H1 (cell line): ENCODE results near the gene SH2B3. TPM values are rescaled to one million over a fixed set of nuclear protein-coding genes. Genes with fewer than 3 reads are reported as not detected.
A peak's percentile ranks its signal among the peaks of the same experiment; 100 is the strongest.

Experiments
- CTCF ChIA-PET: fragments of 300-600 bp; sonication (Branson Sonifier 250); formaldehyde crosslinking; loops from one replicate; lab custom pipeline; 2021; ENCODE audit not compliant: partially characterized antibody; lab: Charles Lee
- POLR2A ChIA-PET: fragments of 300-600 bp; sonication (Branson Sonifier 250); formaldehyde crosslinking; loops from one replicate; lab custom pipeline; 2021; ENCODE audit warnings: inconsistent platforms; ENCODE audit not compliant: partially characterized antibody; lab: Charles Lee
- DNase-seq, 2 experiments: peaks; one replicate each; pipeline versions ENCODE4 v3.0.0 to v3.0.0-alpha.2; 2010 to 2022; ENCODE audit warnings: low spot score in 2 of 2, low read depth in 1 of 2, mixed read lengths in 1 of 2
- FAIRE-seq: peaks from 2 replicates; lab custom pipeline; 2011; peaks lifted over from hg19 to GRCh38; lab: Jason Lieb, UNC
- H2AFZ ChIP-seq: 2 replicates; pipeline ENCODE4 v1.8.1; 2012; ENCODE audit warnings: low read length, inconsistent platforms
- H2AK5ac ChIP-seq: 2 replicates; pipeline ENCODE4 v1.6.1; 2013; ENCODE audit warnings: low read depth, low read length
- H2BK120ac ChIP-seq: replicated peaks from 2 replicates; pipeline ENCODE3; 2013; ENCODE audit warnings: low read depth, low read length, inconsistent platforms
- H2BK12ac ChIP-seq: 2 replicates; pipeline ENCODE4 v1.6.1; 2013; ENCODE audit warnings: low read depth, low read length
- H2BK15ac ChIP-seq: 2 replicates; pipeline ENCODE4 v1.6.1; 2013; ENCODE audit warnings: low read length
- H2BK20ac ChIP-seq: 2 replicates; pipeline ENCODE4 v1.6.1; 2013; ENCODE audit warnings: low read length
- H2BK5ac ChIP-seq: 2 replicates; pipeline ENCODE4 v1.6.1; 2013; ENCODE audit warnings: low read depth, low read length
- H3K14ac ChIP-seq: 2 replicates; pipeline ENCODE4 v1.6.1; 2013; ENCODE audit warnings: inconsistent platforms; ENCODE audit not compliant: insufficient read length
- H3K18ac ChIP-seq: 2 replicates; pipeline ENCODE4 v1.6.1; 2013; ENCODE audit warnings: low read length; ENCODE audit errors: extremely low read depth
- H3K23ac ChIP-seq: 2 replicates; pipeline ENCODE4 v1.6.1; 2013; ENCODE audit warnings: inconsistent platforms; ENCODE audit not compliant: insufficient read length
- H3K23me2 ChIP-seq: 2 replicates; pipeline ENCODE4 v1.6.1; 2013; ENCODE audit warnings: low read depth, low read length
- H3K27ac ChIP-seq: 2 replicates; pipeline ENCODE4 v1.6.1; 2011; ENCODE audit warnings: low read depth, low read length, inconsistent platforms
- H3K27me3 ChIP-seq, 4 experiments: replicated peaks in 1 of 4; 1 replicate in 1 of 4; 2 replicates in 3 of 4; pipeline versions ENCODE4 v1.6.1 to v1.8.1; 2011 to 2013; ENCODE audit warnings: low read length in 3 of 4, mild to moderate bottlenecking in 3 of 4, inconsistent platforms in 2 of 4, mixed read lengths in 2 of 4, moderate library complexity in 1 of 4; ENCODE audit not compliant: control insufficient read depth in 3 of 4, insufficient read depth in 3 of 4; ENCODE audit errors: extremely low read depth in 1 of 4
- H3K36me3 ChIP-seq, 4 experiments: 2 replicates each; pipeline versions ENCODE4 v1.6.1 to v1.8.1; 2011 to 2013; ENCODE audit warnings: mild to moderate bottlenecking in 4 of 4, low read length in 3 of 4, moderate library complexity in 2 of 4, control low read depth in 1 of 4, inconsistent platforms in 1 of 4; ENCODE audit not compliant: insufficient read depth in 4 of 4, control insufficient read depth in 2 of 4
- H3K4ac ChIP-seq: replicated peaks from 2 replicates; pipeline ENCODE3; 2013; ENCODE audit warnings: low read length, low read depth, mixed read lengths, inconsistent platforms; ENCODE audit not compliant: insufficient read length
- H3K4me1 ChIP-seq, 4 experiments: replicated peaks in 1 of 4; 1 replicate in 1 of 4; 2 replicates in 3 of 4; pipeline versions ENCODE4 v1.6.1 to v1.8.1; 2011 to 2013; ENCODE audit warnings: low read length in 3 of 4, inconsistent platforms in 2 of 4, mixed read lengths in 1 of 4; ENCODE audit not compliant: insufficient read depth in 4 of 4, control insufficient read depth in 3 of 4
- H3K4me2 ChIP-seq, 2 experiments: 2 replicates each; pipeline versions ENCODE4 v1.6.1 to v1.8.1; 2011 to 2013; ENCODE audit warnings: low read depth in 2 of 2, low read length in 2 of 2, control low read depth in 1 of 2, inconsistent platforms in 1 of 2, mild to moderate bottlenecking in 1 of 2; ENCODE audit not compliant: insufficient read depth in 1 of 2
- H3K4me3 ChIP-seq, 4 experiments: fragments of 200-600, 300-600 bp in 1 of 4; sonication (generic), shearing (Covaris generic), sonication (Bioruptor Twin) in 1 of 4; 2 replicates each; pipeline versions ENCODE4 v1.5.1 to v1.8.1; 2011 to 2016; ENCODE audit warnings: low read length in 4 of 4, low read depth in 3 of 4, control low read depth in 2 of 4, inconsistent platforms in 2 of 4, mild to moderate bottlenecking in 2 of 4, mixed read lengths in 1 of 4, moderate library complexity in 1 of 4; ENCODE audit not compliant: insufficient read depth in 2 of 4; ENCODE audit errors: extremely low read depth in 1 of 4
- H3K56ac ChIP-seq: replicated peaks from 2 replicates; pipeline ENCODE3; 2013; ENCODE audit warnings: low read depth, mild to moderate bottlenecking, mixed read lengths, low read length, inconsistent platforms; ENCODE audit not compliant: insufficient read length
- H3K79me1 ChIP-seq: 2 replicates; pipeline ENCODE4 v1.6.1; 2013; ENCODE audit warnings: low read depth, low read length, control low read depth
- H3K79me2 ChIP-seq, 2 experiments: 2 replicates each; pipeline versions ENCODE4 v1.6.1 to v1.8.1; 2012 to 2013; ENCODE audit warnings: low read length in 2 of 2, mild to moderate bottlenecking in 2 of 2, inconsistent platforms in 1 of 2; ENCODE audit not compliant: insufficient read depth in 2 of 2, control insufficient read depth in 1 of 2
- H3K9ac ChIP-seq, 4 experiments: replicated peaks in 1 of 4; 1 replicate in 1 of 4; 2 replicates in 3 of 4; pipeline versions ENCODE4 v1.6.1 to v1.8.1; 2011 to 2013; ENCODE audit warnings: low read depth in 3 of 4, low read length in 3 of 4, control low read depth in 2 of 4, mild to moderate bottlenecking in 2 of 4, moderate library complexity in 2 of 4, inconsistent platforms in 1 of 4; ENCODE audit errors: extremely low read depth in 1 of 4
- H3K9me3 ChIP-seq, 2 experiments: 2 replicates each; pipeline versions ENCODE4 v1.6.1 to v1.8.1; 2012 to 2013; ENCODE audit warnings: mild to moderate bottlenecking in 2 of 2, moderate library complexity in 2 of 2, control low read depth in 1 of 2, inconsistent platforms in 1 of 2, low read depth in 1 of 2, low read length in 1 of 2, mixed read lengths in 1 of 2; ENCODE audit not compliant: insufficient read depth in 2 of 2
- H4K20me1 ChIP-seq, 2 experiments: replicated peaks in 1 of 2; 2 replicates each; pipeline versions ENCODE3 to v1.8.1; 2011 to 2013; ENCODE audit warnings: inconsistent platforms in 2 of 2, low read length in 2 of 2, mild to moderate bottlenecking in 1 of 2; ENCODE audit not compliant: insufficient read depth in 2 of 2, control insufficient read depth in 1 of 2
- H4K5ac ChIP-seq: 2 replicates; pipeline ENCODE4 v1.6.1; 2013; ENCODE audit warnings: low read length, low read depth, mixed read lengths, inconsistent platforms; ENCODE audit not compliant: insufficient read length
- H4K8ac ChIP-seq: 2 replicates; pipeline ENCODE4 v1.8.0; 2013; ENCODE audit warnings: mild to moderate bottlenecking, moderate library complexity, low read length, inconsistent platforms; ENCODE audit not compliant: insufficient read depth; ENCODE audit errors: extremely low read depth
- H4K91ac ChIP-seq: replicated peaks from 2 replicates; pipeline ENCODE3; 2013; ENCODE audit warnings: low read length, mixed read lengths, inconsistent platforms; ENCODE audit not compliant: insufficient read length
- CEBPB ChIP-seq: IDR thresholded peaks from 2 replicates; pipeline ENCODE4 v1.6.1; 2012; ENCODE audit warnings: low read depth, low read length
- CHD1 ChIP-seq: IDR thresholded peaks from 2 replicates; pipeline ENCODE4 v1.6.1; 2012; ENCODE audit warnings: low read depth, low read length, improper control_type of control experiment
- EP300 ChIP-seq, 2 experiments: IDR thresholded peaks; 1 replicate in 1 of 2; 2 replicates in 1 of 2; pipeline ENCODE4 v1.6.1; 2011 to 2012; ENCODE audit warnings: low read depth in 2 of 2, low read length in 2 of 2, mild to moderate bottlenecking in 2 of 2, borderline replicate concordance in 1 of 2, inconsistent platforms in 1 of 2, moderate library complexity in 1 of 2
- FOSL1 ChIP-seq: IDR thresholded peaks from 2 replicates; pipeline ENCODE4 v1.6.1; 2011; ENCODE audit warnings: mild to moderate bottlenecking, low read depth, low read length, moderate library complexity; ENCODE audit not compliant: insufficient read depth
- HDAC2 ChIP-seq, 2 experiments: fragments of 300-600 bp in 1 of 2; sonication (generic) in 1 of 2; IDR thresholded peaks; 2 replicates each; pipeline ENCODE4 v1.6.1; 2011 to 2012; ENCODE audit warnings: low read depth in 2 of 2, low read length in 2 of 2, mild to moderate bottlenecking in 2 of 2, moderate library complexity in 2 of 2, borderline replicate concordance in 1 of 2, inconsistent platforms in 1 of 2
- HDAC6 ChIP-seq: IDR thresholded peaks from one replicate; pipeline ENCODE4 v1.7.1; 2012; ENCODE audit warnings: low read depth, mild to moderate bottlenecking, inconsistent platforms, low read length, moderate library complexity
- KDM1A ChIP-seq: fragments of 200-600, 300-600 bp; sonication (generic); IDR thresholded peaks from 2 replicates; pipeline ENCODE4 v1.7.1; 2016; ENCODE audit warnings: mild to moderate bottlenecking, low read length, borderline replicate concordance
- POLR2A ChIP-seq, 2 experiments: IDR thresholded peaks; 1 replicate in 1 of 2; 2 replicates in 1 of 2; pipeline ENCODE4 v1.6.1; 2011; ENCODE audit warnings: low read depth in 2 of 2, low read length in 2 of 2, mild to moderate bottlenecking in 2 of 2; ENCODE audit errors: control extremely low read depth in 1 of 2
- POLR2AphosphoS5 ChIP-seq: IDR thresholded peaks from 2 replicates; pipeline ENCODE4 v1.6.1; 2011; ENCODE audit warnings: low read depth, low read length
- SIX5 ChIP-seq: IDR thresholded peaks from 2 replicates; pipeline ENCODE4 v1.6.1; 2011; ENCODE audit warnings: mild to moderate bottlenecking, low read depth, low read length
- SP1 ChIP-seq: IDR thresholded peaks from 2 replicates; pipeline ENCODE4 v1.6.1; 2011; ENCODE audit warnings: low read depth, low read length
- SRF ChIP-seq: IDR thresholded peaks from 2 replicates; pipeline ENCODE4 v1.6.1; 2011; ENCODE audit warnings: mild to moderate bottlenecking, low read depth, low read length, moderate library complexity
- TAF1 ChIP-seq: IDR thresholded peaks from 2 replicates; pipeline ENCODE4 v1.6.1; 2011; ENCODE audit warnings: mild to moderate bottlenecking, low read depth, low read length
- WGBS, 2 experiments: shearing (Covaris generic) in 1 of 2; methylation state at CpG; one replicate each; pipeline versions ENCODE4 v1.1.6 to v1.1.7; 2013 to 2015; ENCODE audit warnings: low lambda C conversion rate in 2 of 2, mixed read lengths in 2 of 2, inconsistent platforms in 1 of 2, low coverage in 1 of 2, missing lambda C conversion rate in 1 of 2; ENCODE audit not compliant: insufficient replicate concordance in 2 of 2, insufficient coverage in 1 of 2, insufficient read length in 1 of 2; ENCODE audit errors: extremely low coverage in 1 of 2, missing lambda C conversion rate in 1 of 2; 5-methylcytosine and 5-hydroxymethylcytosine counted together
- polyA plus RNA-seq, 7 experiments: library from polyadenylated mRNA; depleted of rRNA in 3 of 7; stranded (reverse) in 5 of 7; unstranded in 2 of 7; fragments of >200 nt in 5 of 7; fragments of 200-250 nt in 2 of 7; gene quantifications; 1 replicate in 5 of 7; 2 replicates in 1 of 7; 4 replicates in 1 of 7; pipeline versions ENCODE4 v1.2.1 to v1.2.3, GENCODE V29; 2011 to 2013; ENCODE audit warnings: missing spikeins in 2 of 7, mixed read lengths in 2 of 7
- total RNA-seq: library from RNA; stranded (reverse); fragmentation: NEBNext Ultra II Directional; extraction: Animal tissue kit (Norgen Biotek cat#: 25700); gene quantifications from 2 replicates; pipeline ENCODE4 v1.2.1, GENCODE V29; 2021

Gene SH2B3
- total and polyA plus RNA-seq, 2 of the 8 experiments (the other 6 are each of a cell fraction or from before 2014, with no cell fraction given): 20.8 to 34.1 TPM

- FAIRE-seq (no peak), DNase-seq (no peak)
- Histone ChIP-seq H3K79me1 (no peaks in the 10 kb centered on the region), H3K4ac (no peak overlapping the region), H2BK12ac (no peak overlapping the region), H2AK5ac (no peak overlapping the region), H3K9ac (peak overlapping the region in 1 of 4 experiments; percentile 65; a peak in 1 of 7 replicates), H2BK20ac (no peak overlapping the region), H3K9me3 (no peaks in the 10 kb centered on the region), H2AFZ (peak overlapping the region; percentile 54), H3K27ac (no peak overlapping the region), H3K14ac (no peak overlapping the region), H3K79me2 (no peaks in the 10 kb centered on the region), H3K23ac (no peak overlapping the region), H4K91ac (no peak overlapping the region), H3K4me3 (peak overlapping the region; percentile 75 to 83 (median 80)), H3K18ac (no peak overlapping the region; the same call in 1 of the 2 replicates), H2BK15ac (no peak overlapping the region), H4K8ac (no peak overlapping the region; the same call in 1 of the 2 replicates), H3K4me2 (peak overlapping the region; percentile 86 to 89), H4K20me1 (peaks cover 0 to 7% of the 10 kb centered on the region in 2 experiments), H3K56ac (no peak overlapping the region), H3K4me1 (peaks cover 0 to 9% (median 3%) of the 10 kb centered on the region in 4 experiments; a peak in 6 of 7 replicates), H4K5ac (no peak overlapping the region), H3K27me3 (peaks cover 0 to 18% (median 7%) of the 10 kb centered on the region in 4 experiments; a peak in 4 of 7 replicates), H2BK120ac (no peak overlapping the region), H3K36me3 (no peaks in the 10 kb centered on the region; a peak in 1 of 8 replicates), H3K23me2 (peaks cover 9% of the 10 kb centered on the region; the same call in 1 of the 2 replicates), H2BK5ac (0 out of 2 replicates have a peak overlapping the region, but pooled peaks have one; percentile 6)
- WGBS, 2 experiments: 79% methylated on average over 13 of the region's 13 CpGs; no CpG with 5 or more reads in 1 of the 2 experiments
- ChIA-PET POLR2A (interaction anchor here (0.6 to 3.6 kb wide), 8 partner anchors 9 to 43 kb away, joined by 3 to 27 read pairs (median 6); no protein-coding TSS in a partner anchor), CTCF (interaction anchor here (1.0 to 4.1 kb wide), 9 partner anchors 9 to 82 kb away, joined by 3 to 28 read pairs (median 3); no protein-coding TSS in a partner anchor)
- TF ChIP-seq SP1 (no peak), POLR2A (IDR thresholded peaks at IDR 0.05; ENCODE audit: control extremely low read depth in 1 of 2, low read depth in 2 of 2, low read length in 2 of 2) (no peak), POLR2AphosphoS5 (no peak), TAF1 (no peak), EP300 (IDR thresholded peaks at IDR 0.05; ENCODE audit: borderline replicate concordance in 1 of 2, low read depth in 2 of 2, low read length in 2 of 2) (no peak), SRF (no peak), SIX5 (no peak), CHD1 (no peak), FOSL1 (no peak), HDAC2 (IDR thresholded peaks at IDR 0.05; ENCODE audit: borderline replicate concordance in 1 of 2, low read depth in 2 of 2, low read length in 2 of 2) (no peak), CEBPB (no peak), HDAC6 (no peak), KDM1A (no peak)
Measured at GRCh38 chr12:111369496-111370220, 36.1 kb upstream of the SH2B3 start.
